Stimulated activated naive CD8-positive, alpha-beta T cell treated with anti-CD3 and anti-CD28 coated beads, Interleukin-15, Interleukin-2, amounts not matched to agents 100 ng/mL and 50 ng/mL, for 24 hours (primary cell): ENCODE results near the gene WNT9B.

ENCODE experiments used
- H3K27ac Mint-ChIP-seq: one replicate; pipeline ENCODE4 v1.8.0; 2021; ENCODE audit warnings: mild to moderate bottlenecking, mixed read lengths
- H3K27me3 Mint-ChIP-seq: one replicate; pipeline ENCODE4 v1.8.0; 2021; ENCODE audit warnings: mixed read lengths
- H3K36me3 Mint-ChIP-seq: one replicate; pipeline ENCODE4 v1.8.0; 2021; ENCODE audit warnings: low read depth, mixed read lengths
- H3K4me1 Mint-ChIP-seq: one replicate; pipeline ENCODE4 v1.8.0; 2021; ENCODE audit warnings: low read depth, mixed read lengths
- H3K4me3 Mint-ChIP-seq: one replicate; pipeline ENCODE4 v1.8.0; 2021; ENCODE audit warnings: mild to moderate bottlenecking, mixed read lengths
- H3K9me3 Mint-ChIP-seq: one replicate; pipeline ENCODE4 v1.8.0; 2021; ENCODE audit warnings: mixed read lengths

The WNT9B gene

GRCh38 chr17:46863383-46864121 lies 12.2 kb downstream of the WNT9B start:
- H3K4me1 Mint-ChIP-seq = no peaks in the 10 kb centered on the region
- no peak overlapping the region for H3K4me3 Mint-ChIP-seq
- no peaks in the 10 kb centered on the region for H3K36me3 Mint-ChIP-seq
- H3K9me3 Mint-ChIP-seq = no peaks in the 10 kb centered on the region
- H3K27me3 Mint-ChIP-seq = peaks cover 10% of the 10 kb centered on the region
- H3K27ac Mint-ChIP-seq = no peak overlapping the region

- Mint-ChIP-seq H3K4me1 (no peaks in the 10 kb centered on the region), H3K36me3 (no peaks in the 10 kb centered on the region), H3K9me3 (no peaks in the 10 kb centered on the region), H3K4me3 (no peak overlapping the region), H3K27me3 (peaks cover 10% of the 10 kb centered on the region), H3K27ac (no peak overlapping the region)
These were observed 13.7 kb downstream of the WNT9B start for GRCh38 chr17:46865100-46865499.

GRCh38 chr17:46866325-46866724 lies 14.9 kb downstream of the WNT9B start:
- Mint-ChIP-seq H3K27ac (no peak overlapping the region), H3K4me1 (no peaks in the 10 kb centered on the region), H3K4me3 (no peak overlapping the region), H3K27me3 (peaks cover 10% of the 10 kb centered on the region), H3K9me3 (no peaks in the 10 kb centered on the region), H3K36me3 (no peaks in the 10 kb centered on the region)

DNA sequence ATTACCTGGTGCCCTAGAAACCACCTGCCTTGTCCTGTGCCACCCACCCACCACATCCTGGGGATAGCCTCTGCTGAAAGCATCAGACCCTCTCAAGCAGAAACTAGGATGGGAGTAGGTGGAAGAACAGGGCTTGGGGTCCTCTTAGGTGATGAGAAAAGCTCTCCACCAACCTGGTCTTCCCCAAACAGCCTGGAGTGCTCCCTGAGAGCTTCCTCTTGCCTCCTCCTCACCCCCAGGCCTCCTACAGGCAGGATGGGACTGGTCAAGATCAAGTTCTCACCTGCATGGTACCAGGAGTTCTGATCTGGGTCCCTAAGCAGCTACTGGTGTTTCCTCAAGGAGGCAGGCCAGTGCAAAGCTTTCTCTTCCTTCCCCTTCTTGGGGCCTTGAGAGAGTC lies 15.4 kb downstream of the WNT9B start:
- Mint-ChIP-seq H3K4me3 (no peak overlapping the region), H3K9me3 (no peaks in the 10 kb centered on the region), H3K36me3 (no peaks in the 10 kb centered on the region), H3K4me1 (no peaks in the 10 kb centered on the region), H3K27ac (no peak overlapping the region), H3K27me3 (peaks cover 10% of the 10 kb centered on the region)

GRCh38 chr17:46868689-46869187 lies 17.4 kb downstream of the WNT9B start:
- no peak overlapping the region for H3K27ac Mint-ChIP-seq
- H3K9me3 Mint-ChIP-seq = no peaks in the 10 kb centered on the region

GRCh38 chr17:46869296-46869695 lies 17.9 kb downstream of the WNT9B start:
- no peaks in the 10 kb centered on the region for H3K9me3 Mint-ChIP-seq
- no peak overlapping the region for H3K4me3 Mint-ChIP-seq
- peaks cover 10% of the 10 kb centered on the region for H3K27me3 Mint-ChIP-seq
- no peaks in the 10 kb centered on the region for H3K4me1 Mint-ChIP-seq
- no peaks in the 10 kb centered on the region for H3K36me3 Mint-ChIP-seq
- H3K27ac Mint-ChIP-seq = no peak overlapping the region

More at GRCh38 chr17:46868689-46869187, 17.4 kb downstream of the WNT9B start:
- Mint-ChIP-seq H3K36me3 (no peaks in the 10 kb centered on the region), H3K27me3 (peaks cover 10% of the 10 kb centered on the region), H3K4me1 (no peaks in the 10 kb centered on the region), H3K4me3 (no peak overlapping the region)

- H3K4me1 Mint-ChIP-seq = no peaks in the 10 kb centered on the region
- H3K4me3 Mint-ChIP-seq = no peak overlapping the region
- no peaks in the 10 kb centered on the region for H3K9me3 Mint-ChIP-seq
- no peak overlapping the region for H3K27ac Mint-ChIP-seq
- peaks cover 10% of the 10 kb centered on the region for H3K27me3 Mint-ChIP-seq
- H3K36me3 Mint-ChIP-seq = no peaks in the 10 kb centered on the region
These were observed 18.8 kb downstream of the WNT9B start for GRCh38 chr17:46869975-46870803.

- H3K9me3 Mint-ChIP-seq = no peaks in the 10 kb centered on the region
- H3K27ac Mint-ChIP-seq = no peak overlapping the region
- no peak overlapping the region for H3K4me3 Mint-ChIP-seq
- no peaks in the 10 kb centered on the region for H3K27me3 Mint-ChIP-seq
- H3K4me1 Mint-ChIP-seq = peaks cover 3% of the 10 kb centered on the region
- H3K36me3 Mint-ChIP-seq = no peaks in the 10 kb centered on the region
These were observed 21.0 kb downstream of the WNT9B start for GRCh38 chr17:46872421-46872820.

DNA sequence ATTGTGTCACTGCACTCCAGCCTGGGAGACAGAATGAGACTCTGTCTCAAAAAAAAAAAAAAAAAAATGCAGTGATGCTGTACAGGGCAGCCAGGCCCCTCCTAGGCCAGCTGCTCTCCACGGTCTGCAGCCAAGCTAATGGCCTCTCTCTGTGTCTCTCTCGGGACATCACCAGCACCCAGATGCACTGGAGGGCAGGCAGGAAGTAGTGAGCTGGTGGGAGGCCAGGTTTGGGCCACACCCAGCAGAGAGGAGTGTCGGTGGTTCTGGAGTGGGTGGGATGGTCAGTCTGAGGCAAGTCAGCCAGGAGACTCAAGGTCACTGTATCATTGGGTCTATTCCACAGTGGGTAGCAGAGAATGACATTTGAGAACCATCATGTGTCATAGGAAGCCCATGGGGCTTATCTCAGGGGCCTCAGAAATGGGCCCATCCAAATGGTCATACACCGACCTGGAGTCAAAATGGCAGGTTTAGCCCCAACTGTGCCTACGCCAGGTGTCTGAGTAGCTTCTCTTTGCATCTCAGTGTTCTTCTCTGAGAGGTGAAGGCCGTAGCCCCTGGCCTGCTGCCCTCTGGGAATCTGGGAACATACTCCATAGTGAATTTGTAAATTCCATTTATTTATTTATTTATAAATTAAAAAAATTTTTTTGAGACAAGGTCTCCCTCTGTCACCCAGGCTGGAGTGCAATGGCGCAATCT lies 22.7 kb downstream of the WNT9B start:
- Mint-ChIP-seq H3K27ac (no peak overlapping the region), H3K4me1 (peaks cover 7% of the 10 kb centered on the region), H3K27me3 (no peaks in the 10 kb centered on the region), H3K36me3 (no peaks in the 10 kb centered on the region), H3K9me3 (no peaks in the 10 kb centered on the region), H3K4me3 (no peak overlapping the region)

GRCh38 chr17:46874906-46875305 lies 23.5 kb downstream of the WNT9B start:
- peaks cover 7% of the 10 kb centered on the region for H3K4me1 Mint-ChIP-seq
- no peak overlapping the region for H3K4me3 Mint-ChIP-seq
- H3K36me3 Mint-ChIP-seq = no peaks in the 10 kb centered on the region
- H3K27ac Mint-ChIP-seq = no peak overlapping the region
- H3K9me3 Mint-ChIP-seq = no peaks in the 10 kb centered on the region
- no peaks in the 10 kb centered on the region for H3K27me3 Mint-ChIP-seq

- Mint-ChIP-seq H3K27me3 (no peaks in the 10 kb centered on the region), H3K27ac (no peak overlapping the region)
These were observed 24.5 kb downstream of the WNT9B start for GRCh38 chr17:46875849-46876352.

DNA sequence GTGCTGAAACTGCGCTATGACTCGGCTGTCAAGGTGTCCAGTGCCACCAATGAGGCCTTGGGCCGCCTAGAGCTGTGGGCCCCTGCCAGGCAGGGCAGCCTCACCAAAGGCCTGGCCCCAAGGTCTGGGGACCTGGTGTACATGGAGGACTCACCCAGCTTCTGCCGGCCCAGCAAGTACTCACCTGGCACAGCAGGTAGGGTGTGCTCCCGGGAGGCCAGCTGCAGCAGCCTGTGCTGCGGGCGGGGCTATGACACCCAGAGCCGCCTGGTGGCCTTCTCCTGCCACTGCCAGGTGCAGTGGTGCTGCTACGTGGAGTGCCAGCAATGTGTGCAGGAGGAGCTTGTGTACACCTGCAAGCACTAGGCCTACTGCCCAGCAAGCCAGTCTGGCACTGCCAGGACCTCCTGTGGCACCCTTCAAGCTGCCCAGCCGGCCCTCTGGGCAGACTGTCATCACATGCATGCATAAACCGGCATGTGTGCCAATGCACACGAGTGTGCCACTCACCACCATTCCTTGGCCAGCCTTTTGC lies 25.0 kb downstream of the WNT9B start:
- peaks cover 7% of the 10 kb centered on the region for H3K4me1 Mint-ChIP-seq
- no peak overlapping the region for H3K4me3 Mint-ChIP-seq
- H3K27ac Mint-ChIP-seq = no peak overlapping the region
- H3K9me3 Mint-ChIP-seq = no peaks in the 10 kb centered on the region
- no peaks in the 10 kb centered on the region for H3K36me3 Mint-ChIP-seq
- no peaks in the 10 kb centered on the region for H3K27me3 Mint-ChIP-seq

More at GRCh38 chr17:46875849-46876352, 24.5 kb downstream of the WNT9B start:
- no peaks in the 10 kb centered on the region for H3K9me3 Mint-ChIP-seq
- H3K4me3 Mint-ChIP-seq = no peak overlapping the region
- no peaks in the 10 kb centered on the region for H3K36me3 Mint-ChIP-seq
- H3K4me1 Mint-ChIP-seq = peaks cover 7% of the 10 kb centered on the region

DNA sequence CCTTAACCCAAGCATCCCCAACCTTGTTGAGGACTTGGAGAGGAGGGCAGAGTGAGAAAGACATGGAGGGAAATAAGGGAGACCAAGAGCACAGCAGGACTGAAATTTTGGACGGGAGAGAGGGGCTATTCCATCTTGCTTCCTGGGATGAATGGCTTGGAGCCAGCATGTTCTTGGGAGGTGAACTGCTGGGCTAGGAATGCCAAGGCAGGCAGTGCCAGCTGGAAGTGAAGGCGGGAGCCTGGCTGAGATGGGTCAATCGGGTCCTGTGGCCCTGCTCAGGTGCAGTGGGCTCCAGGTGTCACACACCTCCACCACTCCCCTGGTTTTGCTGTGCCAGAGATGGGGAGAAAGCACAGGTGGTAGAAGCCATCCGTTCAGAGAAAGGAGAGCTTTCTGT lies 25.5 kb downstream of the WNT9B start:
- no peaks in the 10 kb centered on the region for H3K27me3 Mint-ChIP-seq
- H3K27ac Mint-ChIP-seq = no peak overlapping the region
- H3K4me3 Mint-ChIP-seq = no peak overlapping the region
- H3K9me3 Mint-ChIP-seq = no peaks in the 10 kb centered on the region
- H3K36me3 Mint-ChIP-seq = no peaks in the 10 kb centered on the region
- H3K4me1 Mint-ChIP-seq = peaks cover 7% of the 10 kb centered on the region

DNA sequence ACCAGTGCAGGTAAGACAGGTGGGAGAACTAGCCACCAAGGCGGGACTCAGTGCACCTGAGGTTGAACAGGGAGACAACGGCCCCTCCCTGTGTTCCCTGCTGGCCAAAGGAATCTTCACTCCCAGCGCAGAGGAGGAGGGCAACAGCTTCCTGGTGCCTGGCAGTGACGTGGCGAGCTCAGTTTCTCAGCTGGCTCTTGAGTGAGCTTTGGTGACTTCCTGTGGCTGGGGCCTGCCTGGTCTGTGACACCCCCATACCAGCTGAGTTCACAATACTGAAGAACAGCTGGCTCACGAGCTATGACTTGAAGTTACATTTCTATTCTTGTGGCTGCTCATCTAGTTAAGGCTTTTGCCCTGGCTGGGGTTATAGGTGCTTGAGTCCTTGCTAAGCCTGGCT lies 26.1 kb downstream of the WNT9B start:
- Mint-ChIP-seq H3K9me3 (no peaks in the 10 kb centered on the region), H3K4me1 (peaks cover 7% of the 10 kb centered on the region), H3K27me3 (no peaks in the 10 kb centered on the region), H3K27ac (no peak overlapping the region), H3K4me3 (no peak overlapping the region), H3K36me3 (no peaks in the 10 kb centered on the region)
